Smooth muscle cell (in vitro differentiated cells): ENCODE data around the gene ATP5PF. TPM values are rescaled to one million over a fixed set of nuclear protein-coding genes. Genes with fewer than 3 reads are reported as not detected.
"Not testable (repeated sequence)": the region's sequence is repeated elsewhere in the genome, so short reads cannot be mapped to it uniquely, and the experiment has no call there.

Experiments used
- DNase-seq: peaks from one replicate; lab custom pipeline; 2025; ENCODE audit not compliant: unreplicated experiment; lab: John Stamatoyannopoulos, UW
- H2AFZ ChIP-seq: fragments of 200-600 bp; sonication (generic); 2 replicates; pipeline ENCODE4 v1.6.0; 2016; ENCODE audit warnings: antibody characterized with exemption, low read depth, mild to moderate bottlenecking
- H3F3A ChIP-seq: fragments of 200-600 bp; sonication (generic); 2 replicates; pipeline ENCODE4 v1.6.0; 2017; ENCODE audit warnings: antibody characterized with exemption, low read depth
- H3K27ac ChIP-seq: fragments of 200-600 bp; sonication (generic); 2 replicates; pipeline ENCODE4 v1.5.1; 2016; ENCODE audit warnings: low read depth, mild to moderate bottlenecking
- H3K27me3 ChIP-seq: fragments of 200-600 bp; sonication (generic); 2 replicates; pipeline ENCODE4 v1.6.1; 2016; ENCODE audit warnings: low read depth, mild to moderate bottlenecking
- H3K36me3 ChIP-seq: fragments of 200-600 bp; sonication (generic); 2 replicates; pipeline ENCODE4 v1.5.1; 2016; ENCODE audit warnings: low read depth
- H3K4me1 ChIP-seq: fragments of 200-600 bp; sonication (generic); 2 replicates; pipeline ENCODE4 v1.5.1; 2016; ENCODE audit warnings: low read depth
- H3K4me2 ChIP-seq: fragments of 200-600 bp; sonication (generic); 2 replicates; pipeline ENCODE4 v1.6.0; 2016; ENCODE audit warnings: mild to moderate bottlenecking
- H3K4me3 ChIP-seq: fragments of 200-600 bp; sonication (generic); 2 replicates; pipeline ENCODE4 v1.5.1; 2016; ENCODE audit warnings: mild to moderate bottlenecking
- H3K79me2 ChIP-seq: fragments of 200-600 bp; sonication (generic); 2 replicates; pipeline ENCODE4 v1.6.0; 2016; ENCODE audit warnings: low read depth, mild to moderate bottlenecking
- H3K9ac ChIP-seq: fragments of 200-600 bp; sonication (generic); 2 replicates; pipeline ENCODE4 v1.6.0; 2016; ENCODE audit warnings: low read depth
- H3K9me3 ChIP-seq: fragments of 200-600 bp; sonication (generic); replicated peaks from 2 replicates; pipeline ENCODE4 v1.5.1; 2016; ENCODE audit warnings: low read depth
- H4K20me1 ChIP-seq: fragments of 200-600 bp; sonication (generic); 2 replicates; pipeline ENCODE4 v1.6.0; 2016; ENCODE audit warnings: low read depth
- CTCF ChIP-seq: fragments of 200-600 bp; sonication (generic); IDR thresholded peaks from 2 replicates; pipeline ENCODE4 v1.5.1; 2017; ENCODE audit warnings: borderline replicate concordance, mild to moderate bottlenecking, antibody characterized with exemption; ENCODE audit not compliant: insufficient read depth, poor library complexity, severe bottlenecking
- WGBS: methylation state at CpG from one replicate; pipeline ENCODE4 v1.1.7; 2016; ENCODE audit warnings: low lambda C conversion rate; 5-methylcytosine and 5-hydroxymethylcytosine counted together
- polyA plus RNA-seq: library from polyadenylated mRNA; unstranded; fragments of >200 nt; fragmentation: Nextera tagmentation; extraction: Ambion mirVana; gene quantifications from 2 replicates; pipeline ENCODE4 v1.2.1, GENCODE V29; 2016
- total RNA-seq: library from RNA; depleted of rRNA; stranded (reverse); fragments of >200 nt; gene quantifications from 2 replicates; pipeline ENCODE4 v1.2.3, GENCODE V29; 2014

The ATP5PF gene
- total RNA-seq (127 and 132 TPM in 2 replicates), polyA plus RNA-seq (304 and 308 TPM in 2 replicates)

GRCh38 chr21:25734904-25735645 lies at the start of gene ATP5PF, which contains the start of gene GABPA:
ATP5PF (minus strand) TSS chr21:25734904; CDS start chr21:25729794, 5,110 bp downstream.
GABPA (plus strand) TSS chr21:25734972; CDS start chr21:25741599, 6,627 bp downstream.
- peak; percentile 91 for DNase-seq
- peak within 1 kb of the TSS; percentile 97 for H3K27ac ChIP-seq
- under 1% methylated on average over 48 of the region's 64 CpGs for WGBS
- peak within 1 kb of the TSS; percentile 92 for H3K4me3 ChIP-seq
- H2AFZ ChIP-seq: peak within 1 kb of the TSS; percentile 93
- peaks cover 16% of the 10 kb centered on the region for H3K4me1 ChIP-seq
- no peak for TF ChIP-seq CTCF
- peak within 1 kb of the TSS; percentile 96 for H3K9ac ChIP-seq
- no peaks in the 10 kb centered on the region for H3K27me3 ChIP-seq
- H3K9me3 ChIP-seq: no peaks in the 10 kb centered on the region
- H4K20me1 ChIP-seq: peaks cover 22% of the 10 kb centered on the region
- no peaks in the 10 kb centered on the region for H3K36me3 ChIP-seq
- H3F3A ChIP-seq: peaks cover 12% of the 10 kb centered on the region
- H3K4me2 ChIP-seq: peak within 1 kb of the TSS; percentile 93
- peaks cover 75% of the 10 kb centered on the region for H3K79me2 ChIP-seq

GRCh38 chr21:25778126-25778875 lies 43.6 kb upstream of the ATP5PF start:
- not testable (repeated sequence) for H3K36me3 ChIP-seq, H3K27me3 ChIP-seq, H3K79me2 ChIP-seq

GRCh38 chr21:25776440-25776839 lies 41.7 kb upstream of the ATP5PF start:
- H3K9me3 ChIP-seq: no peaks in the 10 kb centered on the region
- H3K27me3 ChIP-seq: no peaks in the 10 kb centered on the region

More at GRCh38 chr21:25778126-25778875, 43.6 kb upstream of the ATP5PF start:
- H3K9ac ChIP-seq, H2AFZ ChIP-seq, H4K20me1 ChIP-seq, DNase-seq, H3K9me3 ChIP-seq, H3K27ac ChIP-seq, H3K4me2 ChIP-seq, H3K4me3 ChIP-seq, H3F3A ChIP-seq, H3K4me1 ChIP-seq: not testable (repeated sequence)
- WGBS: 98% methylated on average over 28 of the region's 52 CpGs

More at GRCh38 chr21:25776440-25776839, 41.7 kb upstream of the ATP5PF start:
- no peaks in the 10 kb centered on the region for H3K36me3 ChIP-seq
- H3F3A ChIP-seq: no peaks in the 10 kb centered on the region
- 90% methylated on average over 4 of the region's 4 CpGs for WGBS
- H4K20me1 ChIP-seq: no peaks in the 10 kb centered on the region
- no peak for TF ChIP-seq CTCF
- no peak overlapping the region for H3K27ac ChIP-seq
- H3K9ac ChIP-seq: no peak overlapping the region
- H3K79me2 ChIP-seq: no peaks in the 10 kb centered on the region
- no peak overlapping the region for H3K4me3 ChIP-seq
- no peaks in the 10 kb centered on the region for H3K4me1 ChIP-seq
- H3K4me2 ChIP-seq: no peak overlapping the region
- H2AFZ ChIP-seq: no peak overlapping the region
- no peak for DNase-seq
